SK-N-SH treated with all-trans-retinoic acid at 6 μM for 48 hours (cell line): ENCODE results near the gene DYNC1LI1.

ENCODE experiments used
- ATAC-seq: fragments of 200-7000 bp; cut with Tn5 transposase; 3 replicates; pipeline ENCODE4 v1.9.1; 2020; ENCODE audit warnings: mild to moderate bottlenecking, moderate library complexity
- ARNTL ChIP-seq: fragments of 450-650 bp; formaldehyde crosslinking; IDR thresholded peaks from 2 replicates; pipeline ENCODE4 v1.5.0; 2020; ENCODE audit warnings: low read depth, mild to moderate bottlenecking, moderate library complexity, borderline replicate concordance
- BACH2 ChIP-seq: fragments of 250-450 bp; sonication (Bioruptor Pico); IDR thresholded peaks from 2 replicates; pipeline ENCODE4 v1.9.0; 2021; ENCODE audit warnings: mild to moderate bottlenecking, borderline replicate concordance
- CSDC2 ChIP-seq: fragments of 250-450 bp; sonication (Bioruptor Pico); IDR thresholded peaks from 2 replicates; pipeline ENCODE4 v1.5.0; 2020; ENCODE audit warnings: mild to moderate bottlenecking, moderate library complexity
- ESRRG ChIP-seq: fragments of 250-450 bp; sonication (Bioruptor Pico); IDR thresholded peaks from 2 replicates; pipeline ENCODE4 v1.6.1; 2021; ENCODE audit warnings: mild to moderate bottlenecking
- GLIS3 ChIP-seq: fragments of 250-450 bp; sonication (Bioruptor Pico); IDR thresholded peaks from 2 replicates; pipeline ENCODE4 v1.5.0; 2020; ENCODE audit warnings: mild to moderate bottlenecking, moderate library complexity
- ISL1 ChIP-seq: fragments of 250-450 bp; sonication (Bioruptor Pico); IDR thresholded peaks from 2 replicates; pipeline ENCODE4 v2.1.2; 2022; ENCODE audit warnings: mild to moderate bottlenecking, moderate library complexity
- OSR1 ChIP-seq: fragments of 250-450 bp; sonication (Bioruptor Pico); IDR thresholded peaks from 2 replicates; pipeline ENCODE4 v1.8.0; 2022; ENCODE audit warnings: moderate library complexity, mild to moderate bottlenecking, inconsistent platforms
- PPARA ChIP-seq: fragments of 250-450 bp; sonication (Bioruptor Pico); IDR thresholded peaks from 2 replicates; pipeline ENCODE4 v1.5.0; 2020; ENCODE audit warnings: mild to moderate bottlenecking, borderline replicate concordance
- RARB ChIP-seq: fragments of 250-450 bp; sonication (Bioruptor Pico); IDR thresholded peaks from 2 replicates; pipeline ENCODE4 v1.8.0; 2021; ENCODE audit warnings: mild to moderate bottlenecking, moderate library complexity
- TCF4 ChIP-seq: fragments of 250-450 bp; sonication (Bioruptor Pico); IDR thresholded peaks from 2 replicates; pipeline ENCODE4 v1.8.0; 2021; ENCODE audit warnings: mild to moderate bottlenecking, moderate library complexity, borderline replicate concordance
- ZC3H10 ChIP-seq: fragments of 250-450 bp; sonication (Bioruptor Pico); IDR thresholded peaks from 2 replicates; pipeline ENCODE4 v1.5.1; 2021; ENCODE audit warnings: mild to moderate bottlenecking, moderate library complexity
- ZFP30 ChIP-seq: fragments of 450-650 bp; formaldehyde crosslinking; IDR thresholded peaks from 2 replicates; pipeline ENCODE4 v1.5.0; 2022; ENCODE audit warnings: mild to moderate bottlenecking, moderate library complexity
- ZNF70 ChIP-seq: fragments of 450-650 bp; formaldehyde crosslinking; IDR thresholded peaks from 2 replicates; pipeline ENCODE4 v1.5.0; 2020; ENCODE audit warnings: mild to moderate bottlenecking, moderate library complexity
- ZNF8 ChIP-seq: fragments of 450-650 bp; formaldehyde crosslinking; IDR thresholded peaks from 2 replicates; pipeline ENCODE4 v1.5.0; 2020; ENCODE audit warnings: mild to moderate bottlenecking, moderate library complexity
- TF ChIP-seq, protein P1 (sequence below): fragments of 250-450 bp; sonication (Bioruptor Pico); IDR thresholded peaks from 2 replicates; pipeline ENCODE4 v1.8.0; 2020; ENCODE audit warnings: mild to moderate bottlenecking, moderate library complexity, borderline replicate concordance
- TF ChIP-seq, protein P2 (sequence below): fragments of 250-450 bp; sonication (Bioruptor Pico); IDR thresholded peaks from 2 replicates; pipeline ENCODE4 v1.5.0; 2020; ENCODE audit warnings: mild to moderate bottlenecking, moderate library complexity
- TF ChIP-seq, protein P3 (sequence below): fragments of 250-450 bp; sonication (Bioruptor Pico); IDR thresholded peaks from 2 replicates; pipeline ENCODE4 v1.8.0; 2021; ENCODE audit warnings: low read depth, mild to moderate bottlenecking, moderate library complexity, borderline replicate concordance
- TF ChIP-seq, protein P4 (sequence below): fragments of 250-450 bp; sonication (Bioruptor Pico); IDR thresholded peaks from 2 replicates; pipeline ENCODE4 v1.5.1; 2021; ENCODE audit warnings: mild to moderate bottlenecking, moderate library complexity
- TF ChIP-seq, protein P5 (sequence below): fragments of 250-450 bp; sonication (Bioruptor Pico); IDR thresholded peaks from 2 replicates; pipeline ENCODE4 v1.5.1; 2020; ENCODE audit warnings: low read depth, mild to moderate bottlenecking, moderate library complexity

Gene DYNC1LI1

DNA sequence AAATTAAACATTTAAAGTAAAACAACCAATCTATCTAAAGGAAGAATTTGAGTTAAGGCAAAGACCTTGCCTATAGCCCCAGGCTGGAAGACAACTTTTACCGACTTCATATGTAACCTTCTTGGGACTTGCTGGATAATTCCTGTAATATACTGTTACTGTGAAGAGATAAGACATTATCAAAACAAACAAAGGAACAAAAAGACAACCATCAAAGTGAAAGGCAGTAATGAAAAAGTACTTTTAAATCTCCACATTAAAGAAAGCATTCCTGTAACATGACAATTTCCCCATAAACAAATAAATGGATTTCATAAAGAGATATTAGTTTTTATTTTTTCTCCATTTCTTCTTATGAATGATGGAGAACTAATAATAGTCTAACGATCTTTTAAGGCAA lies 70.4 kb downstream of the DYNC1LI1 start:
- ATAC-seq = no peak
- no peak for TF ChIP-seq CSDC2 (CRISPR knock-in tag)
- TF ChIP-seq, protein P1, sequence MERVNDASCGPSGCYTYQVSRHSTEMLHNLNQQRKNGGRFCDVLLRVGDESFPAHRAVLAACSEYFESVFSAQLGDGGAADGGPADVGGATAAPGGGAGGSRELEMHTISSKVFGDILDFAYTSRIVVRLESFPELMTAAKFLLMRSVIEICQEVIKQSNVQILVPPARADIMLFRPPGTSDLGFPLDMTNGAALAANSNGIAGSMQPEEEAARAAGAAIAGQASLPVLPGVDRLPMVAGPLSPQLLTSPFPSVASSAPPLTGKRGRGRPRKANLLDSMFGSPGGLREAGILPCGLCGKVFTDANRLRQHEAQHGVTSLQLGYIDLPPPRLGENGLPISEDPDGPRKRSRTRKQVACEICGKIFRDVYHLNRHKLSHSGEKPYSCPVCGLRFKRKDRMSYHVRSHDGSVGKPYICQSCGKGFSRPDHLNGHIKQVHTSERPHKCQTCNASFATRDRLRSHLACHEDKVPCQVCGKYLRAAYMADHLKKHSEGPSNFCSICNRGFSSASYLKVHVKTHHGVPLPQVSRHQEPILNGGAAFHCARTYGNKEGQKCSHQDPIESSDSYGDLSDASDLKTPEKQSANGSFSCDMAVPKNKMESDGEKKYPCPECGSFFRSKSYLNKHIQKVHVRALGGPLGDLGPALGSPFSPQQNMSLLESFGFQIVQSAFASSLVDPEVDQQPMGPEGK (CRISPR knock-in tag) = no peak
- no peak for TF ChIP-seq ISL1 (CRISPR knock-in tag)
- TF ChIP-seq ZC3H10 (CRISPR knock-in tag) = no peak
- no peak for TF ChIP-seq TCF4
- TF ChIP-seq OSR1 (CRISPR knock-in tag) = no peak
- TF ChIP-seq, protein P2, sequence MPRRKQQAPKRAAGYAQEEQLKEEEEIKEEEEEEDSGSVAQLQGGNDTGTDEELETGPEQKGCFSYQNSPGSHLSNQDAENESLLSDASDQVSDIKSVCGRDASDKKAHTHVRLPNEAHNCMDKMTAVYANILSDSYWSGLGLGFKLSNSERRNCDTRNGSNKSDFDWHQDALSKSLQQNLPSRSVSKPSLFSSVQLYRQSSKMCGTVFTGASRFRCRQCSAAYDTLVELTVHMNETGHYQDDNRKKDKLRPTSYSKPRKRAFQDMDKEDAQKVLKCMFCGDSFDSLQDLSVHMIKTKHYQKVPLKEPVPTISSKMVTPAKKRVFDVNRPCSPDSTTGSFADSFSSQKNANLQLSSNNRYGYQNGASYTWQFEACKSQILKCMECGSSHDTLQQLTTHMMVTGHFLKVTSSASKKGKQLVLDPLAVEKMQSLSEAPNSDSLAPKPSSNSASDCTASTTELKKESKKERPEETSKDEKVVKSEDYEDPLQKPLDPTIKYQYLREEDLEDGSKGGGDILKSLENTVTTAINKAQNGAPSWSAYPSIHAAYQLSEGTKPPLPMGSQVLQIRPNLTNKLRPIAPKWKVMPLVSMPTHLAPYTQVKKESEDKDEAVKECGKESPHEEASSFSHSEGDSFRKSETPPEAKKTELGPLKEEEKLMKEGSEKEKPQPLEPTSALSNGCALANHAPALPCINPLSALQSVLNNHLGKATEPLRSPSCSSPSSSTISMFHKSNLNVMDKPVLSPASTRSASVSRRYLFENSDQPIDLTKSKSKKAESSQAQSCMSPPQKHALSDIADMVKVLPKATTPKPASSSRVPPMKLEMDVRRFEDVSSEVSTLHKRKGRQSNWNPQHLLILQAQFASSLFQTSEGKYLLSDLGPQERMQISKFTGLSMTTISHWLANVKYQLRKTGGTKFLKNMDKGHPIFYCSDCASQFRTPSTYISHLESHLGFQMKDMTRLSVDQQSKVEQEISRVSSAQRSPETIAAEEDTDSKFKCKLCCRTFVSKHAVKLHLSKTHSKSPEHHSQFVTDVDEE (CRISPR knock-in tag) = no peak
- TF ChIP-seq ZNF8 (CRISPR knock-in tag) = no peak
- no peak for TF ChIP-seq PPARA (CRISPR knock-in tag)
- TF ChIP-seq, all 23 proteins: peak for 0

DNA sequence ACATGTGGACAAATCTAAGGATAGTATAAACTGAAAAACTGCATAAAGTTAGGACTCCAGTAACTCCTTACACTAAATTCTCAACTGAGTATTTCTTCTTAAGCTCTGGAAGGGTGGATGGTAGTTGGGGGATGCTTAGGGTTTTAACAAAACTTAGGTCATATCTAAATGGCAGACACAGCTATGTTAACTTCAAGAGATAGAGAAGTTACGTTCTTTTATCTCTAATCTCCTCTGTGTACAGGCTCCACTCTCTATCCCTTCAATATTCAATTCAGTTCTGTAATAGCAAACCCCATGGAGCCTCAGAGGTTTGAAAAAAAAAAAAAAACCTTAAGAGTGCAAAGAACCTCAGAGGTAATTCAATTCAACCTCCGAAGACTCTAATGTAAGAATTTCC lies 71.1 kb downstream of the DYNC1LI1 start:
- TF ChIP-seq BACH2 (no peak), PPARA (CRISPR knock-in tag) (no peak), TCF4 (no peak), ESRRG (no peak)
- TF ChIP-seq, all 23 proteins: peak for 0
- ATAC-seq = no peak

DNA sequence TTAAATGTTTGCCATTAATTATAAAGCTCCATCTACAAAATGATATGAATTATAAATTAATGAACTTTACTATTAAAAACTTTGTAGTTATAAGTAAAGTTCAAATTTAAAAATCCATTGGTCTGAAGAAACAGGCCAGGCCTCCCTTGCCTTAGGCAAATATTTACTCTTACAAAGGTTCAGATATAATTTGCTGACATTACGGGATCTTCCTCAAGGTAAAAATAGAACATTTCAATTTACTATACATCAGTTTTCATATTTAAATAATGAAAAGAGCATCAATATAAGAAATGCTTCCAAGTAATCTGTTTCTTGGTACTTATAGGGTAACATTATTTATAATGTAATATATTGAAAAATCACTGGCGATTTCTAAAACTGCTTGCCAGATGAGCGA lies 71.7 kb downstream of the DYNC1LI1 start:
- ATAC-seq = no peak
- TF ChIP-seq ARNTL (CRISPR knock-in tag) (no peak), ZC3H10 (CRISPR knock-in tag) (no peak), CSDC2 (CRISPR knock-in tag) (no peak), PPARA (CRISPR knock-in tag) (no peak), ZFP30 (CRISPR knock-in tag) (no peak)
- TF ChIP-seq, protein P3, sequence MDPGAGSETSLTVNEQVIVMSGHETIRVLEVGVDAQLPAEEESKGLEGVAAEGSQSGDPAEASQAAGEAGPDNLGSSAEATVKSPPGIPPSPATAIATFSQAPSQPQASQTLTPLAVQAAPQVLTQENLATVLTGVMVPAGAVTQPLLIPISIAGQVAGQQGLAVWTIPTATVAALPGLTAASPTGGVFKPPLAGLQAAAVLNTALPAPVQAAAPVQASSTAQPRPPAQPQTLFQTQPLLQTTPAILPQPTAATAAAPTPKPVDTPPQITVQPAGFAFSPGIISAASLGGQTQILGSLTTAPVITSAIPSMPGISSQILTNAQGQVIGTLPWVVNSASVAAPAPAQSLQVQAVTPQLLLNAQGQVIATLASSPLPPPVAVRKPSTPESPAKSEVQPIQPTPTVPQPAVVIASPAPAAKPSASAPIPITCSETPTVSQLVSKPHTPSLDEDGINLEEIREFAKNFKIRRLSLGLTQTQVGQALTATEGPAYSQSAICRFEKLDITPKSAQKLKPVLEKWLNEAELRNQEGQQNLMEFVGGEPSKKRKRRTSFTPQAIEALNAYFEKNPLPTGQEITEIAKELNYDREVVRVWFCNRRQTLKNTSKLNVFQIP (CRISPR knock-in tag) = no peak
- TF ChIP-seq, protein P4, sequence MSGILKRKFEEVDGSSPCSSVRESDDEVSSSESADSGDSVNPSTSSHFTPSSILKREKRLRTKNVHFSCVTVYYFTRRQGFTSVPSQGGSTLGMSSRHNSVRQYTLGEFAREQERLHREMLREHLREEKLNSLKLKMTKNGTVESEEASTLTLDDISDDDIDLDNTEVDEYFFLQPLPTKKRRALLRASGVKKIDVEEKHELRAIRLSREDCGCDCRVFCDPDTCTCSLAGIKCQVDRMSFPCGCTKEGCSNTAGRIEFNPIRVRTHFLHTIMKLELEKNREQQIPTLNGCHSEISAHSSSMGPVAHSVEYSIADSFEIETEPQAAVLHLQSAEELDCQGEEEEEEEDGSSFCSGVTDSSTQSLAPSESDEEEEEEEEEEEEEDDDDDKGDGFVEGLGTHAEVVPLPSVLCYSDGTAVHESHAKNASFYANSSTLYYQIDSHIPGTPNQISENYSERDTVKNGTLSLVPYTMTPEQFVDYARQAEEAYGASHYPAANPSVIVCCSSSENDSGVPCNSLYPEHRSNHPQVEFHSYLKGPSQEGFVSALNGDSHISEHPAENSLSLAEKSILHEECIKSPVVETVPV = no peak

DNA sequence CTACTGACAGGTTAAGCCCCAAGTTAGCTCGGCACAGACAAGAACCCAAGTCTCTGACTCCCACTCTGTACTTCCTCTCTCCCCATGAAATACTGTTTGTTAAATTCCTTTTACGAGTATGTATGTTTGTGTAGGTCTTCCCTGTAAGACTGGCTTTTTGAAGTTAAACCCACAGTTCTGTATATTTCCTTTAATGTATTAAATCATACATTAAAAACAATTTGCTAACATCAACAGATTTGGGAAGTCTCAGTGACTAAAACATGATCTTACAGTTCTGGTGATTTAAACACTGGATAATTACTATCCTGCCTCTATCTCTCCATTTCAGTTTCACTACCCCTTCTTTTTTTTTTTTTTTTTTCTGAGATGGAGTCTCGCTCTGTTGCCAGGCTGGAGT lies 72.4 kb downstream of the DYNC1LI1 start:
- TF ChIP-seq ISL1 (CRISPR knock-in tag) = no peak
- no peak for TF ChIP-seq BACH2
- no peak for TF ChIP-seq ESRRG
- no peak for TF ChIP-seq GLIS3 (CRISPR knock-in tag)
- TF ChIP-seq ZFP30 (CRISPR knock-in tag) = no peak
- TF ChIP-seq TCF4 = no peak
- no peak for TF ChIP-seq CSDC2 (CRISPR knock-in tag)
- no peak for TF ChIP-seq PPARA (CRISPR knock-in tag)
- no peak for TF ChIP-seq ZC3H10 (CRISPR knock-in tag)
- TF ChIP-seq ZNF70 = no peak
- TF ChIP-seq RARB (CRISPR knock-in tag) = no peak
- no peak for TF ChIP-seq ZNF8 (CRISPR knock-in tag)
- TF ChIP-seq, protein P1 (CRISPR knock-in tag) = no peak
- TF ChIP-seq, protein P5, sequence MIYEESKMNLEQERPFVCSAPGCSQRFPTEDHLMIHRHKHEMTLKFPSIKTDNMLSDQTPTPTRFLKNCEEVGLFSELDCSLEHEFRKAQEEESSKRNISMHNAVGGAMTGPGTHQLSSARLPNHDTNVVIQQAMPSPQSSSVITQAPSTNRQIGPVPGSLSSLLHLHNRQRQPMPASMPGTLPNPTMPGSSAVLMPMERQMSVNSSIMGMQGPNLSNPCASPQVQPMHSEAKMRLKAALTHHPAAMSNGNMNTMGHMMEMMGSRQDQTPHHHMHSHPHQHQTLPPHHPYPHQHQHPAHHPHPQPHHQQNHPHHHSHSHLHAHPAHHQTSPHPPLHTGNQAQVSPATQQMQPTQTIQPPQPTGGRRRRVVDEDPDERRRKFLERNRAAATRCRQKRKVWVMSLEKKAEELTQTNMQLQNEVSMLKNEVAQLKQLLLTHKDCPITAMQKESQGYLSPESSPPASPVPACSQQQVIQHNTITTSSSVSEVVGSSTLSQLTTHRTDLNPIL (CRISPR knock-in tag) = no peak
- TF ChIP-seq, protein P3 (CRISPR knock-in tag) = no peak
- no peak for ATAC-seq
